ENCODE data around the gene TMPO. TPM values are rescaled to one million over a fixed set of nuclear protein-coding genes. Genes with fewer than 3 reads are reported as not detected.

The TMPO gene, protein sequence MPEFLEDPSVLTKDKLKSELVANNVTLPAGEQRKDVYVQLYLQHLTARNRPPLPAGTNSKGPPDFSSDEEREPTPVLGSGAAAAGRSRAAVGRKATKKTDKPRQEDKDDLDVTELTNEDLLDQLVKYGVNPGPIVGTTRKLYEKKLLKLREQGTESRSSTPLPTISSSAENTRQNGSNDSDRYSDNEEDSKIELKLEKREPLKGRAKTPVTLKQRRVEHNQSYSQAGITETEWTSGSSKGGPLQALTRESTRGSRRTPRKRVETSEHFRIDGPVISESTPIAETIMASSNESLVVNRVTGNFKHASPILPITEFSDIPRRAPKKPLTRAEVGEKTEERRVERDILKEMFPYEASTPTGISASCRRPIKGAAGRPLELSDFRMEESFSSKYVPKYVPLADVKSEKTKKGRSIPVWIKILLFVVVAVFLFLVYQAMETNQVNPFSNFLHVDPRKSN
- total RNA-seq (ENCODE audit: low replicate concordance), result 115 and 178 TPM in 2 replicates
- long read RNA-seq, full-length matches to known transcripts, result 16 of 35 reads
- long read RNA-seq, partial matches to known transcripts, result 8 of 35 reads
- long read RNA-seq, other reads (novel, unspliced or antisense), result 11 of 35 reads

DNA sequence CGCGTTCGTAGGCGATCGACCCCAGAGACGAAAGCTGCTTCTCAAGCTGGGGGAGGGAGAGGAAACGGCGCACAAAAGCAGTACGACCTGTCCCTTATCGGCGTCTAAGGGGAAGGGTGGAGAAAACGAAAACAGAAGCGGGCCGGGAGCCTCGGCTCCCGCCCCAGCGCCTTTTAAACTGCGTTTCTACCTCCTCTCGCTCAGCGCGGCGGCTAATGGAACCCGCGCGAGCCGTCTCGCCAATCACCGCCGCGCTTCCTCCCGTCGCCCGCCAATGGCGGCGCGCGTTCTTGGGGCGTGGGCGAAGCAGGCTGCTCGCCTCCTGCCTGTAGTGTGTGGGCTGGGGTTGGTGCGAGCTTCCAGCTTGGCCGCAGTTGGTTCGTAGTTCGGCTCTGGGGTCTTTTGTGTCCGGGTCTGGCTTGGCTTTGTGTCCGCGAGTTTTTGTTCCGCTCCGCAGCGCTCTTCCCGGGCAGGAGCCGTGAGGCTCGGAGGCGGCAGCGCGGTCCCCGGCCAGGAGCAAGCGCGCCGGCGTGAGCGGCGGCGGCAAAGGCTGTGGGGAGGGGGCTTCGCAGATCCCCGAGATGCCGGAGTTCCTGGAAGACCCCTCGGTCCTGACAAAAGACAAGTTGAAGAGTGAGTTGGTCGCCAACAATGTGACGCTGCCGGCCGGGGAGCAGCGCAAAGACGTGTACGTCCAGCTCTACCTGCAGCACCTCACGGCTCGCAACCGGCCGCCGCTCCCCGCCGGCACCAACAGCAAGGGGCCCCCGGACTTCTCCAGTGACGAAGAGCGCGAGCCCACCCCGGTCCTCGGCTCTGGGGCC lies at the start of gene TMPO:
TMPO (plus strand) TSS at position 304 of the 824 bp plus-strand sequence; CDS start at position 582, 278 bp downstream.
- TF ChIP-seq, protein P1, sequence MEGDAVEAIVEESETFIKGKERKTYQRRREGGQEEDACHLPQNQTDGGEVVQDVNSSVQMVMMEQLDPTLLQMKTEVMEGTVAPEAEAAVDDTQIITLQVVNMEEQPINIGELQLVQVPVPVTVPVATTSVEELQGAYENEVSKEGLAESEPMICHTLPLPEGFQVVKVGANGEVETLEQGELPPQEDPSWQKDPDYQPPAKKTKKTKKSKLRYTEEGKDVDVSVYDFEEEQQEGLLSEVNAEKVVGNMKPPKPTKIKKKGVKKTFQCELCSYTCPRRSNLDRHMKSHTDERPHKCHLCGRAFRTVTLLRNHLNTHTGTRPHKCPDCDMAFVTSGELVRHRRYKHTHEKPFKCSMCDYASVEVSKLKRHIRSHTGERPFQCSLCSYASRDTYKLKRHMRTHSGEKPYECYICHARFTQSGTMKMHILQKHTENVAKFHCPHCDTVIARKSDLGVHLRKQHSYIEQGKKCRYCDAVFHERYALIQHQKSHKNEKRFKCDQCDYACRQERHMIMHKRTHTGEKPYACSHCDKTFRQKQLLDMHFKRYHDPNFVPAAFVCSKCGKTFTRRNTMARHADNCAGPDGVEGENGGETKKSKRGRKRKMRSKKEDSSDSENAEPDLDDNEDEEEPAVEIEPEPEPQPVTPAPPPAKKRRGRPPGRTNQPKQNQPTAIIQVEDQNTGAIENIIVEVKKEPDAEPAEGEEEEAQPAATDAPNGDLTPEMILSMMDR (conservative IDR thresholded peaks at IDR 0.05), result no peak
- H3K4me3 Mint-ChIP-seq, result peak within 1 kb of the TSS; percentile 100
- H3K9me3 Mint-ChIP-seq, result no peaks in the 10 kb centered on the region
- H3K4me1 Mint-ChIP-seq (ENCODE audit: unreplicated experiment), result peaks cover 12% of the 10 kb centered on the region
- peak; percentile 98 for DNase-seq (ENCODE audit: extremely low spot score, unreplicated experiment)
- peak within 1 kb of the TSS; percentile 99 for H3K27ac Mint-ChIP-seq
- no peaks in the 10 kb centered on the region for H3K27me3 Mint-ChIP-seq
- H3K36me3 Mint-ChIP-seq, result peaks cover 4% of the 10 kb centered on the region

DNA sequence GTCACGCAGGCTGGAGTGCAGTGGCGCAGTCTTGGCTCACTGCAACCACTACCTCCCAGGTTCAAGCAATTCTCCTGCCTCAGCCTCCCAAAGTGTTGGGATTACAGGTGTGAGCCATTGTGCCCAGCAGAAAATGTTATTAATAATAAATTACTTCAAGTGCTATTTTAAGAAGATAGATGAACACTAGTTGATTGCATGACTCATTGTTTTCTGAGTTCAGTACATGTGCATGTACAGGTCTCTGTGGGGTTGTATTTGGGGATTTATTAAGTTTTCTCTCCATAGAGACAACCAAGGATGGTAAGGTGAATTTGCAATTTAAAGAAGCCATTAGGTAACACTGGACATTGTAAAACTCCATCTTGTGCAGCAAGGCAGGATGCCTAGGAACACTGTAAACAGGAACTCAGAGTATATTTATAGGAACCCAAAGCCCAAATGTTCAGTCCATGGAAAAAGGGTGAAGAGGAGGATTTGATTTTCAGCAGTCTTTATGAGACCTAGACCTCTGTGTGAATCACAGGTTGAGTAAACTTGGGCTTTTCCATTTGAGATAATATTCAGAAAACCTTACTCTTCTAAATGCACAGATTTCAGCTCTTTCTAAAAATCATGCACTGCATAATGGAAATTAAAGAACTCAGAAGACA lies 49.3 kb upstream of the TMPO start:
- Mint-ChIP-seq H3K36me3 (no peaks in the 10 kb centered on the region), H3K27ac (no peak overlapping the region), H3K9me3 (no peaks in the 10 kb centered on the region), H3K27me3 (peaks cover 3% of the 10 kb centered on the region), H3K4me1 (ENCODE audit: unreplicated experiment) (peaks cover 14% of the 10 kb centered on the region), H3K4me3 (no peak overlapping the region)
- TF ChIP-seq, protein P1 (conservative IDR thresholded peaks at IDR 0.05), result no peak
- DNase-seq (ENCODE audit: extremely low spot score, unreplicated experiment), result no peak

DNA sequence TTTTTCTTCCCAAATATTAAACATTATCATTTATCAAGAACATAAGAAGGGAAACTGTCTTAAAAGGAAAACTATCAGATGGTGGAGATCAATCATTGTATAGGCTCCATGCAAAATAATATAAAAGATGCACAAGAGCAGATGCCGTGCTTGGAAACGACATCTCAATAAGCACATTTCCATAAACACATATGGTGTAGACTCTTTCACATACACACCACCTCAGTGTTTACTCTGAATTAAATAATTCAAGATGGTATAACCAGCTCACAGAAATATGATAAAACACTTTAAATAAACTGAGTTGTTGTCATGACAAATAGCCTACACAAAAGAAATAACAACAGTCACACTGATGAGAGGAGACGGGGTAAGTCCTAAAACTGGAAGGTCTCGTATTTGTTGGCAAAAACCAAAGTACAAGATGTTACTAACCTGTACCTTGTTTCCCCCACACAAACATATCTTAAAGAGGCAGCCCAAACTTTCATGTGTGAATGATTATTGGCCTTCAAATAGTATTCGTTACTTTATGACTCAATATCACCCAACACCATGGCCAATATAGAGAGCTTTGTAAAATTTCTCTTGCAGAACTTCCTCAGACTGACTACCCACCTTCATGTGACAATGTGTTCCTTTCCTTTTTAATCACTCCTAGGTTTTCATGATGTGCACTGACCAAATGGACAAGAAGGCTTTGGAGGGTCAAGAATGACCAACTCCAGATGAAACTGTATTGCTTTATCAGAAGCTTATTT lies 48.6 kb upstream of the TMPO start:
- Mint-ChIP-seq H3K4me3 (no peak overlapping the region), H3K9me3 (no peaks in the 10 kb centered on the region), H3K27ac (no peak overlapping the region), H3K4me1 (ENCODE audit: unreplicated experiment) (peaks cover 17% of the 10 kb centered on the region), H3K27me3 (peaks cover 3% of the 10 kb centered on the region), H3K36me3 (no peaks in the 10 kb centered on the region)
- no peak for DNase-seq (ENCODE audit: extremely low spot score, unreplicated experiment)
- TF ChIP-seq, protein P1 (conservative IDR thresholded peaks at IDR 0.05), result no peak

DNA sequence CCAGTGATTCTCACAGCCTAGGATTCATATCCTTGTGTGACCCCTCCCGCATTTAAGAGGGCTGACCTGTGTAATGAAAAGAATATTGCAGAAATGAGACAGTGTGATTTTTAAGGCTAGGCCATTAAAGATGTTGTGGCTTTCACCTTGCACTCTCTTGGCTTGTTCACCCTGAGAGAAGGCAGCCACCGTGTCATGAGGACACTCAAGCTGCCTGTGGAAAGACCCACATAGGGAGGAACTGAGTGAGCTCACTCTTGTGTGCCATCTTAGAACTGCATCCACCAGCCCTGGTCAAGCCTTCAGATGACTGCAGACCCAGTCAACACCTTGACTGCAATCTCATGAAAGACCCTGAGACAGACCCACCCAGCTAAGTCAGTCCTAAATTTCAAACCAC lies 46.3 kb upstream of the TMPO start:
- TF ChIP-seq, protein P1 (conservative IDR thresholded peaks at IDR 0.05), result no peak
- DNase-seq (ENCODE audit: extremely low spot score, unreplicated experiment), result no peak
- no peaks in the 10 kb centered on the region for H3K36me3 Mint-ChIP-seq
- H3K27me3 Mint-ChIP-seq, result no peaks in the 10 kb centered on the region
- no peak overlapping the region for H3K27ac Mint-ChIP-seq
- H3K4me1 Mint-ChIP-seq (ENCODE audit: unreplicated experiment), result peaks cover 13% of the 10 kb centered on the region
- H3K9me3 Mint-ChIP-seq, result no peaks in the 10 kb centered on the region
- no peak overlapping the region for H3K4me3 Mint-ChIP-seq
